ENCODE results near the gene MEIOC.

The MEIOC gene

DNA sequence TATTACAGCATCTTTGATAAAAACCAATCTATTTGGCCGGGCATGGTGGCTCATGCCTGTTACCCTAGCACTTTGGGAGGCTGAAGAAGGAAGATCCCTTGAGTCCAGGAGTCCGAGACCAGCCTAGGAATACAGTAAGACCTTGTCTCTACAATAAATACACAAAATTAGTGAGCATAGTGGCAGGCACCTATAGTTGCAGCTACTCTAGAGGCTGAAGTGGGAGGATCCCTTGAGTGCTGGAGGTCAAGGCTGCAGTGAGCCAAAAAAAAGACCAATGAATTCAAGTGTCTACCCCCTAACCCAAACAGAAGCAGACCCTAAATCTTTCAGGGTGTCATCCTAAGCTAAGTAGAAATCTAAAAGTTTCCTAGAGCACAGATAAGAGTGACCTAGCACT lies 7.3 kb upstream of the MEIOC start:
- no peaks in the 10 kb centered on the region for H3K36me3 ChIP-seq (ENCODE audit: control insufficient read depth, low read length)
- TF ChIP-seq, protein P1, sequence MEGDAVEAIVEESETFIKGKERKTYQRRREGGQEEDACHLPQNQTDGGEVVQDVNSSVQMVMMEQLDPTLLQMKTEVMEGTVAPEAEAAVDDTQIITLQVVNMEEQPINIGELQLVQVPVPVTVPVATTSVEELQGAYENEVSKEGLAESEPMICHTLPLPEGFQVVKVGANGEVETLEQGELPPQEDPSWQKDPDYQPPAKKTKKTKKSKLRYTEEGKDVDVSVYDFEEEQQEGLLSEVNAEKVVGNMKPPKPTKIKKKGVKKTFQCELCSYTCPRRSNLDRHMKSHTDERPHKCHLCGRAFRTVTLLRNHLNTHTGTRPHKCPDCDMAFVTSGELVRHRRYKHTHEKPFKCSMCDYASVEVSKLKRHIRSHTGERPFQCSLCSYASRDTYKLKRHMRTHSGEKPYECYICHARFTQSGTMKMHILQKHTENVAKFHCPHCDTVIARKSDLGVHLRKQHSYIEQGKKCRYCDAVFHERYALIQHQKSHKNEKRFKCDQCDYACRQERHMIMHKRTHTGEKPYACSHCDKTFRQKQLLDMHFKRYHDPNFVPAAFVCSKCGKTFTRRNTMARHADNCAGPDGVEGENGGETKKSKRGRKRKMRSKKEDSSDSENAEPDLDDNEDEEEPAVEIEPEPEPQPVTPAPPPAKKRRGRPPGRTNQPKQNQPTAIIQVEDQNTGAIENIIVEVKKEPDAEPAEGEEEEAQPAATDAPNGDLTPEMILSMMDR (IDR thresholded peaks at IDR 0.05; ENCODE audit: low read depth, low read length, poor library complexity, severe bottlenecking): no peak
- no peak for TF ChIP-seq EZH2phosphoT487 (IDR thresholded peaks at IDR 0.05; ENCODE audit: borderline replicate concordance, low read length)
- H3K9me3 ChIP-seq (ENCODE audit: control insufficient read depth, insufficient read depth, low read length): no peaks in the 10 kb centered on the region
- no peak overlapping the region for H3K4me2 ChIP-seq (ENCODE audit: low read length)
- no peaks in the 10 kb centered on the region for H3F3A ChIP-seq (ENCODE audit: control insufficient read depth, insufficient read depth)
- H3K27ac ChIP-seq (ENCODE audit: low read depth, low read length): no peak overlapping the region
- no peaks in the 10 kb centered on the region for H3K79me2 ChIP-seq (ENCODE audit: control insufficient read depth, low read length)
- no peaks in the 10 kb centered on the region for H3K9me2 ChIP-seq (replicated peaks; ENCODE audit: control insufficient read depth, low read length)
- no peaks in the 10 kb centered on the region for H4K20me1 ChIP-seq (ENCODE audit: control insufficient read depth, insufficient read depth, low read depth, low read length)
- H3K4me3 ChIP-seq (ENCODE audit: low read length): no peak overlapping the region
- no peaks in the 10 kb centered on the region for H3K4me1 ChIP-seq (ENCODE audit: control insufficient read depth, low read length)
- peaks cover 16% of the 10 kb centered on the region for H3K27me3 ChIP-seq (ENCODE audit: control insufficient read depth, low read length)

DNA sequence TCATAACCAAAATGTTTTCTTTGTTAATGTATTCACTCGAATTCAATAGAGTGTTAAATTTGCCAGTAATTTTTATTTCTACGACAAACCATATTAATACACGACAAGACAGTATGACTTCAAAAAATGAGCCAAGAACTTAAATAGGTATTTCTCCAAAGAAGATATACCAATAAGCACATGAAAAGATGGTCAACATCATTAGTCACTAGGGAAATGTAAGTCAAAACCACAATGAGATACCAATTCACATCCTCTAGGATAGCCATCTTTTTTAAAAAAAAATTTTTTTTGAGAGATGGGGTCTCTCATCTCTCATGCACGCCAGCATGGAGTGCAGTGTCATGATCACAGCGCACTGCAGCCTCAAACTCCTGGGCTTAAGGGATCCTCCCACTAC lies 5.0 kb upstream of the MEIOC start:
- Histone ChIP-seq H3K4me3 (ENCODE audit: low read length) (no peak overlapping the region), H3F3A (ENCODE audit: control insufficient read depth, insufficient read depth) (no peaks in the 10 kb centered on the region), H3K9me3 (ENCODE audit: control insufficient read depth, insufficient read depth, low read length) (no peaks in the 10 kb centered on the region), H3K27me3 (ENCODE audit: control insufficient read depth, low read length) (peaks cover 16% of the 10 kb centered on the region), H3K4me2 (ENCODE audit: low read length) (no peak overlapping the region), H3K4me1 (ENCODE audit: control insufficient read depth, low read length) (no peaks in the 10 kb centered on the region), H4K20me1 (ENCODE audit: control insufficient read depth, insufficient read depth, low read depth, low read length) (no peaks in the 10 kb centered on the region), H3K36me3 (ENCODE audit: control insufficient read depth, low read length) (no peaks in the 10 kb centered on the region), H3K9me2 (replicated peaks; ENCODE audit: control insufficient read depth, low read length) (no peaks in the 10 kb centered on the region), H3K27ac (ENCODE audit: low read depth, low read length) (no peak overlapping the region), H3K79me2 (ENCODE audit: control insufficient read depth, low read length) (no peaks in the 10 kb centered on the region)
- TF ChIP-seq EZH2phosphoT487 (IDR thresholded peaks at IDR 0.05; ENCODE audit: borderline replicate concordance, low read length): no peak
- TF ChIP-seq, protein P1 (IDR thresholded peaks at IDR 0.05; ENCODE audit: low read depth, low read length, poor library complexity, severe bottlenecking): no peak

DNA sequence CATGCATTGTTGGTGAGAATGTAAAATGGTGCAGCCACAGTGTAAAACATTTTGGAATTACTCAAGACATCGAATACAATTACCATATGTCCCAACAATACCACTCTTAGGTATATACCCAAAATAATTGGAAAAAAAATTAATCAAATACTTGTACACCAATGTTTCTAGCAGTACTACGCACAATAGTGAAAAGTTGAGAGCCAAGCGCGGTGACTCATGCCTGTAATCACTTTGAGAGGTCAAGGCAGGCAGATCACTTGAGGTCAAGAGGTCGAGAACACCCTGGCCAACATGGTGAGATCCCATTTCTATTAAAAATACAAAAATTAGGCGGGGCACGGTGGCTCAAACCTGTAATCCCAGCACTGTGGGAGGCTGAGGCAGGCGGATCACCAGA lies 3.5 kb upstream of the MEIOC start:
- Histone ChIP-seq H3K79me2 (ENCODE audit: control insufficient read depth, low read length) (no peaks in the 10 kb centered on the region), H3K27me3 (ENCODE audit: control insufficient read depth, low read length) (peaks cover 14% of the 10 kb centered on the region), H3K9me2 (replicated peaks; ENCODE audit: control insufficient read depth, low read length) (no peaks in the 10 kb centered on the region), H3K27ac (ENCODE audit: low read depth, low read length) (no peak overlapping the region), H3K9me3 (ENCODE audit: control insufficient read depth, insufficient read depth, low read length) (no peaks in the 10 kb centered on the region), H4K20me1 (ENCODE audit: control insufficient read depth, insufficient read depth, low read depth, low read length) (no peaks in the 10 kb centered on the region), H3K4me2 (ENCODE audit: low read length) (no peak overlapping the region), H3K4me1 (ENCODE audit: control insufficient read depth, low read length) (no peaks in the 10 kb centered on the region), H3F3A (ENCODE audit: control insufficient read depth, insufficient read depth) (no peaks in the 10 kb centered on the region), H3K4me3 (ENCODE audit: low read length) (no peak overlapping the region), H3K36me3 (ENCODE audit: control insufficient read depth, low read length) (no peaks in the 10 kb centered on the region)
- TF ChIP-seq EZH2phosphoT487 (IDR thresholded peaks at IDR 0.05; ENCODE audit: borderline replicate concordance, low read length): no peak
- TF ChIP-seq, protein P1 (IDR thresholded peaks at IDR 0.05; ENCODE audit: low read depth, low read length, poor library complexity, severe bottlenecking): no peak

DNA sequence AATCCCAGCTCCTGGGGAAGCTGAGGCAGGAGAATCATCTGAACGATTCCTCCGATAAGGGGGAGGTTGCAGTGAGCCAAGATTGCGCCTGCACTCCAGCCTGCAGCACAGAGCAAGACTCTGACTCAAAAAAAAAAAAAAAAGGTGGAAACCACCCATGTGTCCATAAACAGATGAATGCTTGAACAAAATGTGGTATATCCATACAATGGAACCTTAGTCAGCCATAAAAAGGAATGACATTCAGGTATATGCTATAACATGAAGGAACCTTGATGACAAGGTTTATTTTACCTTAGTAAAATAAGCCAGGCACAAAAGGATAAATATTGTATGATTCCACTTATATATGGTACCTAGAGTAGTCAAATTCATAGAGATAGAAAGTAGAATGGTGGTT lies 2.9 kb upstream of the MEIOC start:
- Histone ChIP-seq H3K9me3 (ENCODE audit: control insufficient read depth, insufficient read depth, low read length) (no peaks in the 10 kb centered on the region), H3F3A (ENCODE audit: control insufficient read depth, insufficient read depth) (no peaks in the 10 kb centered on the region), H3K4me1 (ENCODE audit: control insufficient read depth, low read length) (no peaks in the 10 kb centered on the region), H3K79me2 (ENCODE audit: control insufficient read depth, low read length) (no peaks in the 10 kb centered on the region), H3K27me3 (ENCODE audit: control insufficient read depth, low read length) (peaks cover 13% of the 10 kb centered on the region), H3K36me3 (ENCODE audit: control insufficient read depth, low read length) (no peaks in the 10 kb centered on the region), H3K27ac (ENCODE audit: low read depth, low read length) (no peak overlapping the region), H3K4me2 (ENCODE audit: low read length) (no peak overlapping the region), H3K9me2 (replicated peaks; ENCODE audit: control insufficient read depth, low read length) (no peaks in the 10 kb centered on the region), H3K4me3 (ENCODE audit: low read length) (no peak overlapping the region), H4K20me1 (ENCODE audit: control insufficient read depth, insufficient read depth, low read depth, low read length) (no peaks in the 10 kb centered on the region)
- no peak for TF ChIP-seq EZH2phosphoT487 (IDR thresholded peaks at IDR 0.05; ENCODE audit: borderline replicate concordance, low read length)
- TF ChIP-seq, protein P1 (IDR thresholded peaks at IDR 0.05; ENCODE audit: low read depth, low read length, poor library complexity, severe bottlenecking): no peak

Data from DOHH2 (cell line).